Upper lobe of left lung (tissue), 6 donors: ENCODE data around the gene SMOC1. TPM values are rescaled to one million over a fixed set of nuclear protein-coding genes. Genes with fewer than 3 reads are reported as not detected.

Source experiments
- ATAC-seq, 2 donors: fragments of 200-7000 bp; cut with Tn5 transposase; one replicate each; pipeline ENCODE4 v1.9.1; 2022; ENCODE audit warnings: mild to moderate bottlenecking in 2 of 2, moderate library complexity in 2 of 2; ENCODE audit not compliant: low FRiP score in 2 of 2
- DNase-seq, 2 donors: peaks; one replicate each; pipeline ENCODE4 v3.0.0-alpha.2; 2019 to 2020
- H3K27ac ChIP-seq, 4 donors: fragments of 200-600 bp; sonication (generic); one replicate each; pipeline ENCODE4 v1.5.1; 2016 to 2019
- H3K27me3 ChIP-seq, 4 donors: fragments of 200-600 bp; sonication (generic); one replicate each; pipeline ENCODE4 v1.5.1; 2017 to 2019
- H3K36me3 ChIP-seq, 4 donors: fragments of 200-600 bp; sonication (generic); one replicate each; pipeline ENCODE4 v1.5.1; 2016 to 2019
- H3K4me1 ChIP-seq, 4 donors: fragments of 200-600 bp; sonication (generic); one replicate each; pipeline ENCODE4 v1.5.1; 2018 to 2019
- H3K4me3 ChIP-seq, 4 donors: fragments of 200-600 bp; sonication (generic); one replicate each; pipeline ENCODE4 v1.5.1; 2017 to 2019; ENCODE audit warnings: mild to moderate bottlenecking in 2 of 4, moderate library complexity in 1 of 4
- H3K9me3 ChIP-seq, 4 donors: fragments of 200-600 bp; sonication (generic); one replicate each; pipeline ENCODE4 v1.5.1; 2018 to 2019
- CTCF ChIP-seq, 6 experiments: fragments of 450-650 bp in 4 of 6; fragments of 200-600 bp in 2 of 6; sonication (generic) in 2 of 6; IDR thresholded peaks; one replicate each; pipeline ENCODE4 v1.5.1; 2016 to 2019; ENCODE audit warnings: antibody characterized with exemption in 6 of 6
- EP300 ChIP-seq, 4 donors: sonication (generic); formaldehyde crosslinking; IDR thresholded peaks; one replicate each; pipeline ENCODE4 v1.5.1; 2017; ENCODE audit warnings: antibody characterized with exemption in 4 of 4, control low read depth in 2 of 4
- POLR2A ChIP-seq, 4 donors: fragments of 450-650 bp; IDR thresholded peaks; one replicate each; pipeline ENCODE4 v1.5.1; 2016 to 2017; ENCODE audit warnings: antibody characterized with exemption in 4 of 4, mild to moderate bottlenecking in 2 of 4
- POLR2AphosphoS5 ChIP-seq, 2 donors: sonication (generic); formaldehyde crosslinking; IDR thresholded peaks; one replicate each; pipeline ENCODE4 v1.5.1; 2017; ENCODE audit warnings: antibody characterized with exemption in 2 of 2
- WGBS, 2 donors: methylation state at CpG; one replicate each; pipeline ENCODE4 v1.1.5; 2017 to 2018; 5-methylcytosine and 5-hydroxymethylcytosine counted together
- total RNA-seq, 6 donors: library from RNA; depleted of rRNA in 4 of 6; stranded (reverse); fragments of >200 nt in 4 of 6; gene quantifications; one replicate each; pipeline versions ENCODE4 v1.1.0 to v1.2.1, GENCODE V29; 2016 to 2021
- donor health status: DM: no; HTN: no; CAD: no; lungs with moderate emphysema.
- donor health status: DM: no; HTN: yes; CAD: no; lungs with severe emphysema.

The SMOC1 gene
- total RNA-seq, 6 donors from 2014 or later, result 0.22 to 1.3 (median 0.61) TPM; not detected in 1

GRCh38 chr14:70057519-70058136 lies 178.4 kb downstream of the SMOC1 start:
- Histone ChIP-seq H3K4me3 (no peak overlapping the region), H3K27me3 (no peaks in the 10 kb centered on the region), H3K36me3 (no peaks in the 10 kb centered on the region), H3K9me3 (no peaks in the 10 kb centered on the region), H3K27ac (no peak overlapping the region), H3K4me1 (no peaks in the 10 kb centered on the region)
- DNase-seq (no peak), ATAC-seq (no peak)
- 81 to 83% methylated on average over 5 of the region's 5 CpGs for WGBS, 2 donors
- TF ChIP-seq POLR2A (IDR thresholded peaks at IDR 0.05), result no peak
- TF ChIP-seq EP300 (IDR thresholded peaks at IDR 0.05), result no peak
- no peak for TF ChIP-seq CTCF (IDR thresholded peaks at IDR 0.05)
- TF ChIP-seq POLR2AphosphoS5 (IDR thresholded peaks at IDR 0.05), result no peak

GRCh38 chr14:70059545-70059944 lies 180.3 kb downstream of the SMOC1 start:
- WGBS, 2 donors, result 60 to 90% methylated on average over 2 of the region's 2 CpGs
- H3K36me3 ChIP-seq, result no peaks in the 10 kb centered on the region
- H3K9me3 ChIP-seq, result no peaks in the 10 kb centered on the region
- no peak overlapping the region for H3K27ac ChIP-seq
- ATAC-seq (no peak), DNase-seq (no peak)
- H3K4me3 ChIP-seq, result no peak overlapping the region
- no peaks in the 10 kb centered on the region for H3K27me3 ChIP-seq
- H3K4me1 ChIP-seq, result no peaks in the 10 kb centered on the region
- TF ChIP-seq EP300 (IDR thresholded peaks at IDR 0.05) (no peak), POLR2A (IDR thresholded peaks at IDR 0.05) (no peak), CTCF (IDR thresholded peaks at IDR 0.05) (no peak), POLR2AphosphoS5 (IDR thresholded peaks at IDR 0.05) (no peak)

- DNase-seq (no peak), ATAC-seq (no peak)
- TF ChIP-seq POLR2AphosphoS5 (IDR thresholded peaks at IDR 0.05) (no peak), CTCF (IDR thresholded peaks at IDR 0.05) (no peak), EP300 (IDR thresholded peaks at IDR 0.05) (no peak), POLR2A (IDR thresholded peaks at IDR 0.05) (no peak)
- H3K27ac ChIP-seq, result no peak overlapping the region
- H3K4me1 ChIP-seq, result no peaks in the 10 kb centered on the region
- H3K27me3 ChIP-seq, result no peaks in the 10 kb centered on the region
- H3K36me3 ChIP-seq, result no peaks in the 10 kb centered on the region
- H3K9me3 ChIP-seq, result no peaks in the 10 kb centered on the region
- 86 to 93% methylated on average over 2 of the region's 2 CpGs for WGBS, 2 donors
- H3K4me3 ChIP-seq, result no peak overlapping the region
Observed at GRCh38 chr14:70061108-70061507, 181.9 kb downstream of the SMOC1 start.

GRCh38 chr14:70064136-70064865 lies 185.1 kb downstream of the SMOC1 start:
- Histone ChIP-seq H3K27ac (no peak overlapping the region), H3K36me3 (no peaks in the 10 kb centered on the region), H3K9me3 (no peaks in the 10 kb centered on the region), H3K4me1 (no peaks in the 10 kb centered on the region), H3K4me3 (no peak overlapping the region), H3K27me3 (no peaks in the 10 kb centered on the region)
- WGBS, 2 donors, result 68% methylated on average over 10 to 11 of the region's 11 CpGs
- peak in 1 of 2 donors; percentile 6 for DNase-seq
- no peak for ATAC-seq
- TF ChIP-seq POLR2AphosphoS5 (IDR thresholded peaks at IDR 0.05), result no peak
- no peak for TF ChIP-seq EP300 (IDR thresholded peaks at IDR 0.05)
- no peak for TF ChIP-seq POLR2A (IDR thresholded peaks at IDR 0.05)
- TF ChIP-seq CTCF (IDR thresholded peaks at IDR 0.05), result no peak
